ENCODE data around the gene ETV5.

GRCh38 chr3:186127463-186127862 is 18.6 kb upstream of the ETV5 start:
- TF ChIP-seq CTCF (IDR thresholded peaks at IDR 0.05) (no peak), MYC (IDR thresholded peaks at IDR 0.05; ENCODE audit: borderline replicate concordance, low read length) (no peak), RARB (CRISPR knock-in tag; IDR thresholded peaks at IDR 0.05) (no peak), MAZ (IDR thresholded peaks at IDR 0.05; ENCODE audit: borderline replicate concordance, low read depth, low read length) (no peak), POLR2A (IDR thresholded peaks at IDR 0.05; ENCODE audit: low read length) (no peak), RAD21 (conservative IDR thresholded peaks at IDR 0.05 in 1 of 2, IDR thresholded peaks at IDR 0.05 in 1 of 2) (no peak), JUN (IDR thresholded peaks at IDR 0.05) (no peak), PBX3 (IDR thresholded peaks at IDR 0.05) (no peak), EHMT2 (IDR thresholded peaks at IDR 0.05; ENCODE audit: low read depth) (no peak), MAFK (IDR thresholded peaks at IDR 0.05; ENCODE audit: partially characterized antibody) (no peak), KDM1A (IDR thresholded peaks at IDR 0.05; ENCODE audit: low read depth) (no peak)

Measured in A549 (cell line).